SKM-1 treated with dmso at 0.1 percent for 144 hours (cell line): ENCODE data around the gene TMEM88.

Experiments
- DNase-seq: peaks from one replicate; lab custom pipeline; 2025; ENCODE audit not compliant: unreplicated experiment; lab: John Stamatoyannopoulos, UW

The TMEM88 gene

GRCh38 chr17:7884581-7885366 is 29.9 kb downstream of the TMEM88 start:
- DNase-seq = no peak

GRCh38 chr17:7885367-7886226 is 30.7 kb downstream of the TMEM88 start:
- no peak for DNase-seq

GRCh38 chr17:7886227-7887037 is 31.6 kb downstream of the TMEM88 start:
- DNase-seq = no peak

- no peak for DNase-seq
These were observed 32.2 kb downstream of the TMEM88 start for GRCh38 chr17:7887038-7887481.

- DNase-seq = peak; percentile 19
These were observed 32.8 kb downstream of the TMEM88 start for GRCh38 chr17:7887482-7888183.

GRCh38 chr17:7888184-7888920 is 33.5 kb downstream of the TMEM88 start, which contains the start of gene CHD3:
Gene CHD3, plus strand, starts transcription at chr17:7888789. Its CDS starts 212 bp downstream, at chr17:7889001.
- no peak for DNase-seq

- no peak for DNase-seq
These were observed 34.5 kb downstream of the TMEM88 start for GRCh38 chr17:7889166-7889955.

GRCh38 chr17:7893187-7893880 is 38.5 kb downstream of the TMEM88 start:
- DNase-seq = no peak

GRCh38 chr17:7894226-7894625 is 39.4 kb downstream of the TMEM88 start:
- no peak for DNase-seq

GRCh38 chr17:7894866-7895265 is 40.0 kb downstream of the TMEM88 start:
- no peak for DNase-seq

- no peak for DNase-seq
These were observed 42.2 kb downstream of the TMEM88 start for GRCh38 chr17:7897090-7897489.

- no peak for DNase-seq
These were observed 42.9 kb downstream of the TMEM88 start for GRCh38 chr17:7897773-7898172.

- no peak for DNase-seq
These were observed 48.6 kb downstream of the TMEM88 start for GRCh38 chr17:7903154-7904103.
